T-helper 17 cell (primary cell): ENCODE results near the gene SEZ6L. TPM values are rescaled to one million over a fixed set of nuclear protein-coding genes. Genes with fewer than 3 reads are reported as not detected.

Source experiments
- ATAC-seq: fragments of 150-1000 bp; cut with Tn5 transposase; 2 replicates; pipeline ENCODE4 v1.10.0; 2021; ENCODE audit warnings: mild to moderate bottlenecking, moderate library complexity
- DNase-seq, 3 donors: peaks; one replicate each; pipeline versions ENCODE4 v3.0.0 to v3.0.0-alpha.2; 2020 to 2021
- H3K9me3 ChIP-seq: one replicate; pipeline ENCODE4 v1.7.0; 2013; ENCODE audit warnings: low read length, mild to moderate bottlenecking; ENCODE audit not compliant: control insufficient read depth, poor library complexity, severe bottlenecking
- H3K27ac Mint-ChIP-seq: one replicate; pipeline ENCODE4 v1.8.0; 2022; ENCODE audit warnings: mild to moderate bottlenecking, moderate library complexity, mixed read lengths
- H3K27me3 Mint-ChIP-seq: one replicate; pipeline ENCODE4 v1.8.0; 2022; ENCODE audit warnings: mixed read lengths
- H3K36me3 Mint-ChIP-seq: one replicate; pipeline ENCODE4 v1.8.0; 2022; ENCODE audit warnings: low read depth, mixed read lengths
- H3K4me1 Mint-ChIP-seq: one replicate; pipeline ENCODE4 v1.8.0; 2022; ENCODE audit warnings: mild to moderate bottlenecking, mixed read lengths
- H3K4me3 Mint-ChIP-seq: one replicate; pipeline ENCODE4 v1.8.0; 2022; ENCODE audit warnings: mild to moderate bottlenecking, moderate library complexity, mixed read lengths
- total RNA-seq, 4 donors: library from RNA in 2 of 4; stranded (reverse) in 2 of 4; gene quantifications; one replicate each; pipeline ENCODE4 v1.2.3 and lab custom pipeline; 2022 to 2026

SEZ6L gene
- total RNA-seq, 2 donors from 2014 or later, result 0.07 to 0.13 TPM

DNA sequence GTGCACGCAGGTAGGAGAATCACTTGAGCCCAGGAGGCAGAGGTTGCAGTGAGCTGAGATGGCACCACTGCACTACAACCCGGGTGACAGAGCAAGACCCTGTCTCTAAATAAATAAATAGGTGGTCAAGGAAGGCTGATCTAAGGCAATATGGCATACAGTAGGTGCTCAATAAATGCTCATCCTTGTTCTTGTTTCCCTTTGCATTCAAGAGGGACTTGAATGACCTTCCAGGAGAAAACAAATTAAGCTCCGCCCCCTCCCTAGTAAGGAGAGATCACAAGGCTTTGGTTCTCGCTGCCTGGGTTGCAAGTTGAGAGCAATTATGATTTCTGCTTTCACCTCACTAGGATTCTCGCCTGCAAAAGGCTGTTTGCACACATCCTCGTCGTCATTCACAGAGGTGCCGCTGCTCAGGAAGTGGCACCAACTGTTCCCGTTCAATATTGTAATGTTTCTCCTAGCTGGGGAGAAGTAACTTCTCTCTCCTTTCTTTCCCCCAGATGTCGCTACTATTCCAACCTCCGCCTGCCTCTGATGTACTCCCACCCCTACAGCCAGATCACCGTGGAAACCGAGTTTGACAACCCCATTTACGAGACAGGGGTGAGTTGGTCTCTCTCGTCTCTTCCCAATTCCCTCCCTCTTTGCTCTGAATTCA lies 208.0 kb downstream of the SEZ6L start:
- no peak for ATAC-seq
- DNase-seq, result no peak
- peak overlapping the region; percentile 3 for H3K4me3 Mint-ChIP-seq

GRCh38 chr22:26380072-26380830 lies 211.0 kb downstream of the SEZ6L start:
- ATAC-seq (no peak), DNase-seq (no peak)
- H3K27me3 Mint-ChIP-seq, result peaks cover 71% of the 10 kb centered on the region
- no peaks in the 10 kb centered on the region for H3K9me3 ChIP-seq
- H3K4me1 Mint-ChIP-seq, result peaks cover 8% of the 10 kb centered on the region
- H3K36me3 Mint-ChIP-seq, result peaks cover 2% of the 10 kb centered on the region
- no peak overlapping the region for H3K27ac Mint-ChIP-seq
- no peak overlapping the region for H3K4me3 Mint-ChIP-seq

More for the DNA sequence above, 208.0 kb downstream of the SEZ6L start:
- Mint-ChIP-seq H3K27ac (no peak overlapping the region), H3K27me3 (peaks cover 70% of the 10 kb centered on the region), H3K4me1 (peaks cover 8% of the 10 kb centered on the region), H3K36me3 (peaks cover 1% of the 10 kb centered on the region)
- no peaks in the 10 kb centered on the region for H3K9me3 ChIP-seq

DNA sequence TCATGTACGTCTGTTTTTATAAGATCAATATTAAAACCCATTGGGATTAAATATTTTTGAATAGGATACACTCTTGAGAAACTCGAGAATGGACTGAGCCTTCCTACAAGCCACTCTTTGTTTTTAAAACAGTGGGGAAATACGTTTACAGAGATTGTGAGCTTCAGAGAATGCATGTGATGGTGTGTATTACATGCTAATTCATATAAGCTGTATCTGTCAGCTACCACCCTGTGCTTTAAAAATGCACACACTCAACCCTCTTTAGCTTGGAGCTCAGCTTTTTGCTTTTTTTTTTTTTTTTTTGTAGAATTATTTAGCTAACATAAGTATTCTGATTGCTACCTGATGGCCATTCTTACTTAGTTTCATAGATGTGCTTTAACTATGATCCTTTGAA lies 213.5 kb downstream of the SEZ6L start:
- Mint-ChIP-seq H3K4me3 (no peak overlapping the region), H3K27ac (no peak overlapping the region), H3K4me1 (peaks cover under 1% of the 10 kb centered on the region), H3K36me3 (peaks cover 2% of the 10 kb centered on the region), H3K27me3 (peaks cover 69% of the 10 kb centered on the region)
- no peaks in the 10 kb centered on the region for H3K9me3 ChIP-seq
- ATAC-seq, result no peak
- DNase-seq, result no peak

GRCh38 chr22:26383968-26384556 lies 214.8 kb downstream of the SEZ6L start:
- DNase-seq (no peak), ATAC-seq (no peak)
- H3K4me1 Mint-ChIP-seq, result no peaks in the 10 kb centered on the region
- H3K27me3 Mint-ChIP-seq, result peaks cover 74% of the 10 kb centered on the region
- H3K4me3 Mint-ChIP-seq, result no peak overlapping the region
- H3K36me3 Mint-ChIP-seq, result peaks cover 2% of the 10 kb centered on the region
- no peaks in the 10 kb centered on the region for H3K9me3 ChIP-seq
- H3K27ac Mint-ChIP-seq, result no peak overlapping the region

DNA sequence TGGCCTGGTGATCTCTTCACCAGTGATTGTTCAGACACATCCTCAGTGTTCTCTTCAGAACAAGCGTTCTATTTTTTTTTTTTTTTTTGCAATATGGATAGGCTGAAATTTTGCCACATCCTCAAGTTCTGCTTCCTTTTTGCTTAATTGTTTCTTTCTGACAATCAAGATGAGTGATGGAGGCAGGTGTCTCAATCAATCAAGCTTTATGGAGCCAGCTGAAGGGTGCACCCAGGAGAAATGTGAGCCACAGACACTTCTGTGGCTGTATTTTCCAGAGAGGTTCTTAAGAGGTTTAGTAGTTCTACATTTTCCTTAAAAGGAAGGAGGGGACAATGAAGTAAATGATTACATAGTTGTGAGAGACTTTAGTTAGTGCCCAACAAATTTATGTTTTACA lies 215.9 kb downstream of the SEZ6L start:
- Mint-ChIP-seq H3K4me3 (no peak overlapping the region), H3K36me3 (peaks cover 2% of the 10 kb centered on the region), H3K27me3 (peaks cover 74% of the 10 kb centered on the region), H3K4me1 (no peaks in the 10 kb centered on the region), H3K27ac (no peak overlapping the region)
- no peaks in the 10 kb centered on the region for H3K9me3 ChIP-seq
- no peak for ATAC-seq
- DNase-seq, result no peak

DNA sequence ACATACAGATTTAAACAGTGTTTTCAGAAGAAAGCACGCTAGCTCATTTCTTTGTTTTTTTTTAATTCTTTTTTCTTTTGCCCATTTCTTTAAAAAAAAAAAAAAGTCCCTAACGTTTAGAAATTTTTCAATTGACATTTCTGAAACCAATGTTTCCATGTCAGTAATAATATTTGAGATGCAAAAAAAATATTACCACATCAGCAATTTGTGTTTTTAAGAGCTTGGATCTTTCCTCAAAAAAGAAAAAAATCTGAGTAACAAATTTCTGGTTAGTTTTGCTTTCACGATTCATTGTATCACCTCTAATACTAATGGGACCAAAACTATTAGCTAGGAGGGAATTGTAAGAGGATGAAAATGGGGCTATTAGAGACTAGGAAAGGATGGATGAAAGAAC lies 219.9 kb downstream of the SEZ6L start:
- Mint-ChIP-seq H3K27ac (no peak overlapping the region), H3K27me3 (peaks cover 54% of the 10 kb centered on the region), H3K36me3 (peaks cover 2% of the 10 kb centered on the region), H3K4me1 (no peaks in the 10 kb centered on the region), H3K4me3 (no peak overlapping the region)
- DNase-seq, result no peak
- no peaks in the 10 kb centered on the region for H3K9me3 ChIP-seq
- ATAC-seq, result no peak

DNA sequence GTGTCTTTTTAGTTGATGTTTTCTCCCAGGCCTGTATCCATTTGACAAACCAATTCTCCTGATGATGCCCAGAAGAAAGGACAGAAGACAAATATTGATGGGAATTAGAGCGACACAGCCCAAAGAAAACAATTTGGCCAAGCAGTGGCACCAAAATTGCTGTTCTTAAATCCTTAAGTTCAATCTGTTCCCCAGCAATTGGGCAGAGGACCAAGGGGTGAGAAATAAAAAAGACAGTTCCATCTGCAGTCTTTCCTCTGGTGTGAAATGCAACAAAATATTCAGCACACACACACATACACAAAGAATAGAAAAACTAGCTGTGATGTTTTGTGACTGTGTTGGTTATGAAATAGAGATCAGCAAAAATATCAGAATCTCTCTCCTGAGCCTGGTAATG lies 221.8 kb downstream of the SEZ6L start:
- DNase-seq, result no peak
- Mint-ChIP-seq H3K4me1 (no peaks in the 10 kb centered on the region), H3K27me3 (peaks cover 41% of the 10 kb centered on the region), H3K36me3 (peaks cover 2% of the 10 kb centered on the region), H3K27ac (no peak overlapping the region), H3K4me3 (no peak overlapping the region)
- no peak for ATAC-seq
- no peaks in the 10 kb centered on the region for H3K9me3 ChIP-seq

- no peaks in the 10 kb centered on the region for H3K9me3 ChIP-seq
- no peak overlapping the region for H3K4me3 Mint-ChIP-seq
- ATAC-seq (no peak), DNase-seq (no peak)
- no peaks in the 10 kb centered on the region for H3K4me1 Mint-ChIP-seq
- H3K27me3 Mint-ChIP-seq, result peaks cover 40% of the 10 kb centered on the region
- peaks cover 2% of the 10 kb centered on the region for H3K36me3 Mint-ChIP-seq
- no peak overlapping the region for H3K27ac Mint-ChIP-seq
Measured at GRCh38 chr22:26391623-26392022, 222.4 kb downstream of the SEZ6L start.

- Mint-ChIP-seq H3K36me3 (peaks cover 2% of the 10 kb centered on the region), H3K4me3 (no peak overlapping the region), H3K27me3 (peaks cover 22% of the 10 kb centered on the region), H3K27ac (no peak overlapping the region), H3K4me1 (no peaks in the 10 kb centered on the region)
- ATAC-seq, result no peak
- DNase-seq, result no peak
- H3K9me3 ChIP-seq, result no peaks in the 10 kb centered on the region
Measured at GRCh38 chr22:26393929-26394328, 224.7 kb downstream of the SEZ6L start.

DNA sequence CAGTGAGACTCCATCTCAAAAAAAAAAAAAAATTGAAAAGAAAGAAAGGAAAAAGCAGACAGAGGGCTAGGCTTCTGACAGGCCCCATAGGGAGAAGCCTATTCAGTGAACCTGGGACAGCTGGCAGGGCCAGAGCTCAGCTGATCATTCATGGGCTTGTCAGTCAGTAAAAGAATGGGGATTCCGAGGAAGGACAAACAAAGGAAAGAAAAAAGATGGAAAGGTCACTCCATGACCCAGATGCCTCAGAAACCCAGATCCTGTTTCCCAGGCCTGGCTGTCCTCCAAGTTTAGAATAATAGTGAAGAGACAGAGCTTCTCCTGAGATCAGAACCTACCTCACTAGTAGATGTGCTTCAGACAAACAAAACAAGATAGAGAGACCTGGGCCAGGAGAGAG lies 225.5 kb downstream of the SEZ6L start:
- no peak for DNase-seq
- H3K27me3 Mint-ChIP-seq, result peaks cover 16% of the 10 kb centered on the region
- peaks cover 2% of the 10 kb centered on the region for H3K36me3 Mint-ChIP-seq
- no peak overlapping the region for H3K27ac Mint-ChIP-seq
- no peaks in the 10 kb centered on the region for H3K4me1 Mint-ChIP-seq
- H3K9me3 ChIP-seq, result no peaks in the 10 kb centered on the region
- H3K4me3 Mint-ChIP-seq, result no peak overlapping the region
- ATAC-seq, result no peak

DNA sequence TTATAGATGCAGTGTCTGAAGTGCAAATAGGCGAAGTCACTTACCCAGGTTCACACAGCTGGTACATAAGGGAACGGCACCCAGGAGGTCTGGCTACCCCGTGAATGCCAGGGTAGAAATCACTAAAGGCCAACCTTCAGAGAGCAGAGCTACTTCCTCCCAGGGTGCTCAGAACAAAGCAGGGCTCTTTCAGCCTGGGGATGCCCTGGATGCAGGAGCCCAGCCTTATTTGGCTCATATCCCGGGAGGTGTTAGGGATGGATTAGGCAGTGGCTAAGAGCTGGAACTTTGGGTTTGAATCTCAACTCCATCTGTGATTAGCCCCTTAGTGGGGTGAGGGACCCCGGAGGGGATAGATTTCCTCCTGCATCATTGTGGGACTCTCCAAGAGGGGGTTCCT lies 226.7 kb downstream of the SEZ6L start:
- Mint-ChIP-seq H3K36me3 (peaks cover 2% of the 10 kb centered on the region), H3K27me3 (peaks cover 12% of the 10 kb centered on the region), H3K4me3 (no peak overlapping the region), H3K27ac (no peak overlapping the region), H3K4me1 (no peaks in the 10 kb centered on the region)
- ATAC-seq, result no peak
- DNase-seq, result no peak
- H3K9me3 ChIP-seq, result no peaks in the 10 kb centered on the region

- Mint-ChIP-seq H3K27me3 (peaks cover 27% of the 10 kb centered on the region), H3K27ac (no peak overlapping the region), H3K36me3 (peaks cover 2% of the 10 kb centered on the region), H3K4me3 (no peak overlapping the region), H3K4me1 (peaks cover 2% of the 10 kb centered on the region)
- DNase-seq, result peak; percentile 14 to 32 (median 26)
- peak; percentile 77 for ATAC-seq
- no peaks in the 10 kb centered on the region for H3K9me3 ChIP-seq
Measured at GRCh38 chr22:26398741-26399153, 229.5 kb downstream of the SEZ6L start.

- Mint-ChIP-seq H3K4me1 (peaks cover 4% of the 10 kb centered on the region), H3K36me3 (peaks cover 2% of the 10 kb centered on the region), H3K27me3 (peaks cover 28% of the 10 kb centered on the region), H3K27ac (no peak overlapping the region), H3K4me3 (no peak overlapping the region)
- DNase-seq (no peak), ATAC-seq (no peak)
- no peaks in the 10 kb centered on the region for H3K9me3 ChIP-seq
Measured at GRCh38 chr22:26399289-26399688, 230.0 kb downstream of the SEZ6L start.
